Endothelial cell of umbilical vein (primary cell): ENCODE data around the gene CDH22. TPM values are rescaled to one million over a fixed set of nuclear protein-coding genes. Genes with fewer than 3 reads are reported as not detected.

Experiments
- BruUV-seq: library from RNA; stranded (reverse); fragments of 400-500 nt; replicated peaks from 2 replicates; lab custom pipeline; 2021; lab: Mats Ljungman, UMichigan
- CTCF ChIA-PET: fragments of 300-600, 350-600 bp; sonication (Branson Sonifier 250); formaldehyde crosslinking; loops from one replicate; lab custom pipeline; 2021; ENCODE audit warnings: antibody characterized with exemption, inconsistent platforms; lab: Charles Lee
- POLR2A ChIA-PET: fragments of 300-600, 350-600 bp; sonication (Branson Sonifier 250); formaldehyde crosslinking; loops from one replicate; lab custom pipeline; 2021; ENCODE audit warnings: antibody characterized with exemption, inconsistent platforms; lab: Charles Lee
- DNase-seq: peaks from one replicate; pipeline ENCODE4 v3.0.0-alpha.2; 2011; ENCODE audit warnings: low read depth, low spot score
- FAIRE-seq: peaks from 2 replicates; lab custom pipeline; 2011; peaks lifted over from hg19 to GRCh38; lab: Jason Lieb, UNC
- H2AFZ ChIP-seq: 2 replicates; pipeline ENCODE4 v1.6.0; 2012; ENCODE audit warnings: low read depth, low read length, control low read depth, inconsistent platforms
- H3K27ac ChIP-seq: 2 replicates; pipeline ENCODE4 v1.5.1; 2011; ENCODE audit warnings: low read depth, mild to moderate bottlenecking, control low read depth, low read length, moderate library complexity; ENCODE audit not compliant: insufficient read depth
- H3K27me3 ChIP-seq, 2 experiments: 2 replicates each; pipeline versions ENCODE4 v1.6.0 to v1.6.1; 2011; ENCODE audit warnings: low read length in 2 of 2, mixed read lengths in 1 of 2; ENCODE audit not compliant: control insufficient read depth in 2 of 2, insufficient read depth in 2 of 2
- H3K36me3 ChIP-seq, 2 experiments: 2 replicates in 1 of 2; 3 replicates in 1 of 2; pipeline ENCODE4 v1.5.1; 2011; ENCODE audit warnings: low read length in 2 of 2, mild to moderate bottlenecking in 1 of 2, moderate library complexity in 1 of 2; ENCODE audit not compliant: control insufficient read depth in 2 of 2, insufficient read depth in 2 of 2; ENCODE audit errors: extremely low read depth in 1 of 2
- H3K4me1 ChIP-seq: 3 replicates; pipeline ENCODE4 v1.5.1; 2011; ENCODE audit warnings: mild to moderate bottlenecking, low read length; ENCODE audit not compliant: control insufficient read depth, insufficient read depth; ENCODE audit errors: extremely low read depth
- H3K4me2 ChIP-seq: 2 replicates; pipeline ENCODE4 v1.6.1; 2011; ENCODE audit warnings: low read length, control low read depth, mixed read lengths; ENCODE audit not compliant: insufficient read depth
- H3K4me3 ChIP-seq, 3 experiments: fragments of 200-600 bp in 1 of 3; sonication (generic), shearing (Covaris generic) in 1 of 3; replicated peaks in 1 of 3; 2 replicates each; pipeline ENCODE4 v1.5.1; 2011 to 2016; ENCODE audit warnings: control low read depth in 3 of 3, low read length in 3 of 3, mild to moderate bottlenecking in 2 of 3, inconsistent platforms in 1 of 3, low read depth in 1 of 3, moderate library complexity in 1 of 3; ENCODE audit not compliant: insufficient read depth in 1 of 3
- H3K79me2 ChIP-seq: 2 replicates; pipeline ENCODE4 v1.6.0; 2012; ENCODE audit warnings: low read length, inconsistent platforms; ENCODE audit not compliant: control insufficient read depth, insufficient read depth
- H3K9ac ChIP-seq: replicated peaks from 2 replicates; pipeline ENCODE3; 2011; ENCODE audit warnings: low read length, control low read depth; ENCODE audit not compliant: insufficient read depth; ENCODE audit errors: extremely low read depth
- H3K9me1 ChIP-seq: replicated peaks from 3 replicates; pipeline ENCODE4 v1.6.0; 2011; ENCODE audit warnings: mild to moderate bottlenecking, low read length; ENCODE audit not compliant: control insufficient read depth, insufficient read depth; ENCODE audit errors: extremely low read depth
- H3K9me3 ChIP-seq: replicated peaks from 2 replicates; pipeline ENCODE4 v1.5.1; 2012; ENCODE audit warnings: low read length, inconsistent platforms; ENCODE audit not compliant: control insufficient read depth, insufficient read depth
- H4K20me1 ChIP-seq: replicated peaks from 2 replicates; pipeline ENCODE3; 2011; ENCODE audit warnings: mild to moderate bottlenecking, low read length; ENCODE audit not compliant: control insufficient read depth, insufficient read depth; ENCODE audit errors: extremely low read depth
- CTCF ChIP-seq, 2 donors: IDR thresholded peaks; 1 replicate in 1 of 2; 2 replicates in 1 of 2; pipeline ENCODE4 v1.5.1; 2011; ENCODE audit warnings: low read length in 2 of 2, mild to moderate bottlenecking in 2 of 2, moderate library complexity in 2 of 2, control low read depth in 1 of 2, inconsistent platforms in 1 of 2, low read depth in 1 of 2; ENCODE audit not compliant: insufficient read depth in 1 of 2; ENCODE audit errors: extremely low read depth in 1 of 2
- EZH2 ChIP-seq: IDR thresholded peaks from 2 replicates; pipeline ENCODE4 v1.6.1; 2012; ENCODE audit warnings: borderline replicate concordance, low read depth, mild to moderate bottlenecking, moderate library complexity, low read length, inconsistent platforms; ENCODE audit not compliant: severe bottlenecking
- FOS ChIP-seq: IDR thresholded peaks from 2 replicates; pipeline ENCODE4 v1.6.1; 2011; ENCODE audit warnings: mild to moderate bottlenecking, low read length, moderate library complexity, borderline replicate concordance; ENCODE audit not compliant: insufficient read depth
- GATA2 ChIP-seq: IDR thresholded peaks from 2 replicates; pipeline ENCODE4 v1.7.0; 2011; ENCODE audit warnings: low read depth, mild to moderate bottlenecking, moderate library complexity, mixed read lengths, low read length; ENCODE audit not compliant: insufficient read length, insufficient read depth
- JUN ChIP-seq: IDR thresholded peaks from 2 replicates; pipeline ENCODE4 v1.6.1; 2011; ENCODE audit warnings: borderline replicate concordance, low read depth; ENCODE audit not compliant: insufficient read length, insufficient read depth
- MAX ChIP-seq: IDR thresholded peaks from 2 replicates; pipeline ENCODE4 v1.6.1; 2011; ENCODE audit not compliant: insufficient read depth, insufficient read length
- MYC ChIP-seq: IDR thresholded peaks from one replicate; pipeline ENCODE4 v1.6.1; 2011; ENCODE audit warnings: mild to moderate bottlenecking, low read depth, low read length
- POLR2A ChIP-seq: IDR thresholded peaks from 2 replicates; pipeline ENCODE4 v1.6.1; 2012; ENCODE audit warnings: low read depth, mild to moderate bottlenecking, control low read depth, low read length
- POLR2AphosphoS5 ChIP-seq: IDR thresholded peaks from 2 replicates; pipeline ENCODE4 v1.6.1; 2012; ENCODE audit warnings: low read depth, mild to moderate bottlenecking, control low read depth, low read length, moderate library complexity; ENCODE audit not compliant: insufficient read depth
- dilution Hi-C: fragments of 300-500 bp; cut with MboI; formaldehyde crosslinking; loops from one replicate; pipeline ENCODE4 v1.15.0; 2019; ENCODE audit warnings: low sequenced_read_pairs; ENCODE audit not compliant: extremely low pct_ligation_motif_present
- intact Hi-C: fragments of 100-400 bp; cut with micrococcal nuclease; formaldehyde crosslinking; loops from one replicate; pipeline ENCODE4 v1.10.0; 2022
- polyA plus RNA-seq, 4 experiments: library from polyadenylated mRNA; depleted of rRNA in 3 of 4; stranded (reverse) in 3 of 4; unstranded in 1 of 4; fragments of >200 nt; gene quantifications; 2 replicates each; pipeline versions ENCODE4 v1.2.1 to v1.2.3, GENCODE V29; 2011 to 2012; ENCODE audit warnings: missing spikeins in 1 of 4
- total RNA-seq: library from RNA; stranded (reverse); gene quantifications from 2 replicates; pipeline ENCODE4 v1.2.3, GENCODE V29; 2021

Gene CDH22
- total and polyA plus RNA-seq, 2 donors (not counting 3 experiments of a cell fraction or from before 2014, with no cell fraction given) = not detected

- H3K4me1 ChIP-seq = no peaks in the 10 kb centered on the region
- POLR2A ChIA-PET = no interaction called here
- H3K9me1 ChIP-seq = no peaks in the 10 kb centered on the region
- no peaks in the 10 kb centered on the region for H3K36me3 ChIP-seq
- H3K4me3 ChIP-seq = no peak overlapping the region
- no peak overlapping the region for H2AFZ ChIP-seq
- TF ChIP-seq MAX (no peak), GATA2 (no peak), MYC (no peak), EZH2 (no peak), POLR2AphosphoS5 (no peak)
- H3K27me3 ChIP-seq = peaks cover 0 to 1% of the 10 kb centered on the region in 2 experiments
- no peak overlapping the region for H3K4me2 ChIP-seq
- DNase-seq = no peak
- no peak for FAIRE-seq
- intact Hi-C loops (no loop called here), dilution Hi-C loops (no loop called here)
- BruUV-seq = no TSS peak
- no peaks in the 10 kb centered on the region for H3K79me2 ChIP-seq
- no peak overlapping the region for H3K27ac ChIP-seq
- H3K9ac ChIP-seq = no peak overlapping the region
- no peaks in the 10 kb centered on the region for H3K9me3 ChIP-seq
- CTCF ChIA-PET = no interaction called here
- H4K20me1 ChIP-seq = no peaks in the 10 kb centered on the region
Observed at GRCh38 chr20:46260936-46261454, 47.3 kb downstream of the CDH22 start.

DNA sequence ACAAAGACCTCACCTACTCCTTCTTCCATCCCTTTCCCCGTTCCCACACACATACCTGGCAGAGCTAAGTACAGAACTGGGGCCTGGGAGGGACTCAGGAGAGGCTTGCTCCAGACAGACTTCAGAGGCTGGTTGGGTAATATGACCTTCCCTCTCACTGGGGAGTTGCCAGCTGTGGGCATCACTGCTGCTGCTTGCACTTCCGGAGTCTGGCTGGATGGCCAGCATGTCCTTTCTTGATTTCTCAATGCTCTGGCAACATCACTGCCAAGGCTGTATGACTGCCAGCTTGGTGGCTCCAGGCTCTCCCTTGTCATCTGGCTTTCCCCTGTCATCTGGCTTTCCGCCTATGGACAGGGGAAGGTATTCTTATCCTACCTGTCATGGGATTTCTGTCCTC lies 47.8 kb downstream of the CDH22 start:
- H3K27me3 ChIP-seq = peaks cover 0 to 1% of the 10 kb centered on the region in 2 experiments
- H3K4me1 ChIP-seq = peaks cover 5% of the 10 kb centered on the region
- no peak for DNase-seq
- ChIA-PET CTCF (no interaction called here), POLR2A (no interaction called here)
- no peak overlapping the region for H3K9ac ChIP-seq
- no peaks in the 10 kb centered on the region for H3K79me2 ChIP-seq
- no peaks in the 10 kb centered on the region for H3K9me3 ChIP-seq
- H3K27ac ChIP-seq = no peak overlapping the region
- no TSS peak for BruUV-seq
- H4K20me1 ChIP-seq = no peaks in the 10 kb centered on the region
- H3K4me3 ChIP-seq = no peak overlapping the region
- dilution Hi-C loops (no loop called here), intact Hi-C loops (no loop called here)
- H3K36me3 ChIP-seq = no peaks in the 10 kb centered on the region
- no peak overlapping the region for H3K4me2 ChIP-seq
- H2AFZ ChIP-seq = no peak overlapping the region
- H3K9me1 ChIP-seq = no peaks in the 10 kb centered on the region
- no peak for FAIRE-seq
- TF ChIP-seq MAX (no peak), POLR2AphosphoS5 (no peak), POLR2A (no peak), GATA2 (no peak), EZH2 (no peak), JUN (no peak), CTCF (IDR thresholded peaks at IDR 0.05; ENCODE audit: extremely low read depth in 1 of 2, insufficient read depth in 1 of 2, low read depth in 1 of 2, low read length in 2 of 2) (no peak), MYC (no peak), FOS (no peak)
